ENCODE results near the gene FSD2. TPM values are rescaled to one million over a fixed set of nuclear protein-coding genes. Genes with fewer than 3 reads are reported as not detected.

Gene FSD2
- total and polyA plus RNA-seq, 2 donors (not counting 1 experiment from before 2014, with no cell fraction given) = not detected

- ATAC-seq (ENCODE audit: low read depth) (no peak), DNase-seq (no peak)
- H3K9me3 Mint-ChIP-seq (ENCODE audit: insufficient read depth) = no peaks in the 10 kb centered on the region
These were observed 74.3 kb downstream of the FSD2 start for GRCh38 chr15:82731527-82731926.

GRCh38 chr15:82730022-82730530 is 75.8 kb downstream of the FSD2 start:
- Mint-ChIP-seq H3K4me3 (no peak overlapping the region), H3K9me3 (ENCODE audit: insufficient read depth) (no peaks in the 10 kb centered on the region), H3K4me1 (no peaks in the 10 kb centered on the region), H3K27me3 (peaks cover 4% of the 10 kb centered on the region), H3K27ac (no peak overlapping the region)
- Histone ChIP-seq H3K4me2 (replicated peaks; ENCODE audit: low read depth, low read length, poor library complexity, severe bottlenecking) (no peak overlapping the region), H3K9ac (ENCODE audit: low read length) (no peak overlapping the region), H4K20me1 (ENCODE audit: control insufficient read depth, insufficient read depth, low read length, poor library complexity, severe bottlenecking) (no peaks in the 10 kb centered on the region), H3K4me3 (ENCODE audit: control extremely low read depth in 1 of 5, extremely low read depth in 1 of 5, insufficient read depth in 1 of 5, low read depth in 2 of 5, low read length in 4 of 5) (no peak overlapping the region), H2AFZ (ENCODE audit: insufficient read depth, low read depth, low read length, poor library complexity, severe bottlenecking) (no peak overlapping the region), H3K36me3 (replicated peaks in 1 of 2; ENCODE audit: control extremely low read depth in 1 of 2, control insufficient read depth in 1 of 2, extremely low read depth in 1 of 2, insufficient read depth in 2 of 2, low read length in 1 of 2) (peaks cover 2 to 9% of the 10 kb centered on the region in 2 experiments), H3K27me3 (replicated peaks in 1 of 4; ENCODE audit: control extremely low read depth in 1 of 4, control insufficient read depth in 3 of 4, insufficient read depth in 4 of 4, low read length in 3 of 4) (no peaks in the 10 kb centered on the region), H3K27ac (ENCODE audit: low read length in 2 of 2) (no peak overlapping the region), H3K9me3 (ENCODE audit: control extremely low read depth in 1 of 3, control insufficient read depth in 2 of 3, insufficient read depth in 1 of 3, low read length in 2 of 3) (no peaks in the 10 kb centered on the region), H3K4me1 (ENCODE audit: control insufficient read depth in 2 of 2, insufficient read depth in 2 of 2, low read length in 2 of 2) (no peaks in the 10 kb centered on the region), H3K79me2 (ENCODE audit: control insufficient read depth, insufficient read depth, low read length) (no peaks in the 10 kb centered on the region)
- intact Hi-C loops (cut with micrococcal nuclease) = no loop called here
- ATAC-seq (ENCODE audit: low read depth) = no peak
- WGBS (ENCODE audit: insufficient coverage) = 99% methylated on average over 9 of the region's 11 CpGs
- no peak for DNase-seq
- TF ChIP-seq CTCF (IDR thresholded peaks at IDR 0.05) (no peak), EZH2 (IDR thresholded peaks at IDR 0.05; ENCODE audit: borderline replicate concordance, insufficient read depth, low read depth, low read length, poor library complexity, severe bottlenecking) (no peak)
- ChIA-PET CTCF (no interaction called here), POLR2A (no interaction called here)

More at GRCh38 chr15:82731527-82731926, 74.3 kb downstream of the FSD2 start:
- ChIA-PET CTCF (no interaction called here), POLR2A (no interaction called here)
- Mint-ChIP-seq H3K4me1 (no peaks in the 10 kb centered on the region), H3K27ac (no peak overlapping the region), H3K27me3 (no peaks in the 10 kb centered on the region), H3K4me3 (no peak overlapping the region)
- H3K9ac ChIP-seq (ENCODE audit: low read length) = no peak overlapping the region
- intact Hi-C loops (cut with micrococcal nuclease) = no loop called here
- no peak overlapping the region for H2AFZ ChIP-seq (ENCODE audit: insufficient read depth, low read depth, low read length, poor library complexity, severe bottlenecking)
- no peak overlapping the region for H3K4me3 ChIP-seq (ENCODE audit: control extremely low read depth in 1 of 5, extremely low read depth in 1 of 5, insufficient read depth in 1 of 5, low read depth in 2 of 5, low read length in 4 of 5)
- no peak overlapping the region for H3K27ac ChIP-seq (ENCODE audit: low read length in 2 of 2)
- TF ChIP-seq CTCF (IDR thresholded peaks at IDR 0.05) (no peak), EZH2 (IDR thresholded peaks at IDR 0.05; ENCODE audit: borderline replicate concordance, insufficient read depth, low read depth, low read length, poor library complexity, severe bottlenecking) (no peak)
- whole genome bisulfite sequencing (ENCODE audit: insufficient coverage) = no CpG with 5 or more reads among the region's 2 CpGs
- H3K4me2 ChIP-seq (replicated peaks; ENCODE audit: low read depth, low read length, poor library complexity, severe bottlenecking) = no peak overlapping the region
- no peaks in the 10 kb centered on the region for H3K9me3 ChIP-seq (ENCODE audit: control extremely low read depth in 1 of 3, control insufficient read depth in 2 of 3, insufficient read depth in 1 of 3, low read length in 2 of 3)
- no peaks in the 10 kb centered on the region for H3K4me1 ChIP-seq (ENCODE audit: control insufficient read depth in 2 of 2, insufficient read depth in 2 of 2, low read length in 2 of 2)
- H4K20me1 ChIP-seq (ENCODE audit: control insufficient read depth, insufficient read depth, low read length, poor library complexity, severe bottlenecking) = no peaks in the 10 kb centered on the region
- peaks cover 3 to 12% of the 10 kb centered on the region in 2 experiments for H3K36me3 ChIP-seq (replicated peaks in 1 of 2; ENCODE audit: control extremely low read depth in 1 of 2, control insufficient read depth in 1 of 2, extremely low read depth in 1 of 2, insufficient read depth in 2 of 2, low read length in 1 of 2)
- no peaks in the 10 kb centered on the region for H3K27me3 ChIP-seq (replicated peaks in 1 of 4; ENCODE audit: control extremely low read depth in 1 of 4, control insufficient read depth in 3 of 4, insufficient read depth in 4 of 4, low read length in 3 of 4)
- H3K79me2 ChIP-seq (ENCODE audit: control insufficient read depth, insufficient read depth, low read length) = no peaks in the 10 kb centered on the region

Measured in B cell (primary cell).